ENCODE data around the gene ANKRD10.
"Not testable (repeated sequence)": the region's sequence is repeated elsewhere in the genome, so short reads cannot be mapped to it uniquely, and the experiment has no call there.

Gene ANKRD10

GRCh38 chr13:110957181-110957884 lies 42.5 kb upstream of the ANKRD10 start:
- DNase-seq (ENCODE audit: low read depth) = no peak
- peak; percentile 12 for TF ChIP-seq CTCF (IDR thresholded peaks at IDR 0.05; ENCODE audit: low read depth, low read length, missing control alignments)
- no peak overlapping the region for H3K4me3 ChIP-seq (ENCODE audit: low read depth, low read length)

GRCh38 chr13:110956216-110956615 lies 41.3 kb upstream of the ANKRD10 start:
- not testable (repeated sequence) for DNase-seq (ENCODE audit: low read depth); H3K4me3 ChIP-seq (ENCODE audit: low read depth, low read length)

- H3K4me3 ChIP-seq (ENCODE audit: low read depth, low read length); DNase-seq (ENCODE audit: low read depth): not testable (repeated sequence)
Measured at GRCh38 chr13:110955608-110956007, 40.7 kb upstream of the ANKRD10 start.

GRCh38 chr13:110955072-110955503 lies 40.2 kb upstream of the ANKRD10 start:
- DNase-seq (ENCODE audit: low read depth); H3K4me3 ChIP-seq (ENCODE audit: low read depth, low read length): not testable (repeated sequence)

- not testable (repeated sequence) for H3K4me3 ChIP-seq (ENCODE audit: low read depth, low read length); DNase-seq (ENCODE audit: low read depth)
Measured at GRCh38 chr13:110954533-110954920, 39.7 kb upstream of the ANKRD10 start.

- DNase-seq (ENCODE audit: low read depth) = no peak
- H3K4me3 ChIP-seq (ENCODE audit: low read depth, low read length) = no peak overlapping the region
- TF ChIP-seq CTCF (IDR thresholded peaks at IDR 0.05; ENCODE audit: low read depth, low read length, missing control alignments) = no peak
Measured at GRCh38 chr13:110953833-110954532, 39.1 kb upstream of the ANKRD10 start.

- no peak overlapping the region for H3K4me3 ChIP-seq (ENCODE audit: low read depth, low read length)
- no peak for DNase-seq (ENCODE audit: low read depth)
- no peak for TF ChIP-seq CTCF (IDR thresholded peaks at IDR 0.05; ENCODE audit: low read depth, low read length, missing control alignments)
Measured at GRCh38 chr13:110953416-110953815, 38.5 kb upstream of the ANKRD10 start.

- DNase-seq (ENCODE audit: low read depth); H3K4me3 ChIP-seq (ENCODE audit: low read depth, low read length): not testable (repeated sequence)
Measured at GRCh38 chr13:110952135-110952534, 37.3 kb upstream of the ANKRD10 start.

GRCh38 chr13:110950819-110951570 lies 36.1 kb upstream of the ANKRD10 start:
- no peak for TF ChIP-seq CTCF (IDR thresholded peaks at IDR 0.05; ENCODE audit: low read depth, low read length, missing control alignments)
- no peak for DNase-seq (ENCODE audit: low read depth)
- H3K4me3 ChIP-seq (ENCODE audit: low read depth, low read length) = no peak overlapping the region
